HG02840 (cell line): ENCODE data around the gene HELZ2.

Experiments used
- ATAC-seq: cut with Tn5 transposase; IDR thresholded peaks from one replicate; pipeline ENCODE4 v1.9.1; 2021; ENCODE audit warnings: mild to moderate bottlenecking, moderate library complexity, moderate number of reproducible peaks; ENCODE audit not compliant: unreplicated experiment, low FRiP score

The HELZ2 gene

GRCh38 chr20:63597651-63598478 is 23.8 kb upstream of the HELZ2 start:
- no peak for ATAC-seq

GRCh38 chr20:63596423-63596822 is 22.4 kb upstream of the HELZ2 start:
- ATAC-seq: no peak

GRCh38 chr20:63595416-63596127 is 21.5 kb upstream of the HELZ2 start:
- no peak for ATAC-seq

GRCh38 chr20:63594043-63594561 is 20.1 kb upstream of the HELZ2 start:
- ATAC-seq: no peak

GRCh38 chr20:63592661-63593060 is 18.6 kb upstream of the HELZ2 start:
- ATAC-seq: no peak

- ATAC-seq: no peak
These were observed 17.8 kb upstream of the HELZ2 start for GRCh38 chr20:63591786-63592355.

GRCh38 chr20:63591147-63591533 is 17.1 kb upstream of the HELZ2 start:
- ATAC-seq: no peak

- no peak for ATAC-seq
These were observed 16.4 kb upstream of the HELZ2 start for GRCh38 chr20:63590218-63591146.

GRCh38 chr20:63589261-63590217 is 15.5 kb upstream of the HELZ2 start:
- ATAC-seq: no peak

GRCh38 chr20:63588641-63589041 is 14.6 kb upstream of the HELZ2 start:
- ATAC-seq: no peak

GRCh38 chr20:63587776-63588591 is 13.9 kb upstream of the HELZ2 start:
- ATAC-seq: no peak

GRCh38 chr20:63587256-63587655 is 13.2 kb upstream of the HELZ2 start:
- ATAC-seq: no peak

- no peak for ATAC-seq
These were observed 12.8 kb upstream of the HELZ2 start for GRCh38 chr20:63586797-63587196.

GRCh38 chr20:63585616-63586565 is 11.9 kb upstream of the HELZ2 start:
- no peak for ATAC-seq

GRCh38 chr20:63582382-63583063 is 8.5 kb upstream of the HELZ2 start:
- ATAC-seq: no peak

GRCh38 chr20:63580796-63581461 is 6.9 kb upstream of the HELZ2 start:
- ATAC-seq: no peak
